Measurements from ENCODE around the gene RPL5. TPM values are rescaled to one million over a fixed set of nuclear protein-coding genes. Genes with fewer than 3 reads are reported as not detected.

RPL5 gene
- total and polyA plus RNA-seq, 9 of the 15 experiments (the other 6 are each of a cell fraction or from before 2014, with no cell fraction given), result 1,467 to 4,252 (median 2,454) TPM

DNA sequence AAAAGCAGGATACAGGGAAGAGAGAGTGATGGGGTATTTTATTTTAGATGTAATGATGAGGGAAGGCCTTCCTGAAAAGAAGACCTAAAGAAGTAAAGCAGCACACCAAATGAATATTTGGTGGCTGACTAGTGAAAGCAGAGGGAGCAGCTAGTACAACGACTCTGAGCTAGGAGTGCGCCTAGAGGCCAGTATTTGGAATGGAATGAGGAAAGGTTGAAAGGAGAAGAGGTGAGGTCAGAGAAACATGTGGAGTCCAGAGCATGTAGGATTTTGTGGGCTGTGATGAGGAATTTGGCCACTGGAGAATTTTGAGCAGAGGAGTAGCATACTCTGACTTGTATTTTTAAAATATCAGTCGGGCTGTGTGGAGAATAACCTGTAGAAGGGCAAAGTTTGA is 11.8 kb upstream of the RPL5 start:
- WGBS (ENCODE audit: insufficient coverage, low coverage, missing lambda C conversion rate), result 18% methylated on average over 3 of the region's 3 CpGs
- intact Hi-C loops (cut with micrococcal nuclease) (no loop called here), in situ Hi-C loops (cut with MboI) (no loop called here)
- no peaks in the 10 kb centered on the region for H3K36me3 ChIP-seq (ENCODE audit: control insufficient read depth, insufficient read depth, low read length)
- ChIA-PET CTCF (ENCODE audit: low intra/inter-chr PET ratio) (no interaction called here), POLR2A (interaction anchor here (3.4 kb wide), 1 partner anchor 12 kb away, joined by 12 read pairs; the partner anchor contains the start of gene RPL5)
- H3K4me1 ChIP-seq (replicated peaks in 1 of 2; ENCODE audit: control insufficient read depth in 2 of 2, insufficient read depth in 2 of 2, low read length in 2 of 2), result no peaks in the 10 kb centered on the region
- H3K9me1 ChIP-seq (ENCODE audit: control insufficient read depth, insufficient read depth, low read length), result no peaks in the 10 kb centered on the region
- H2AFZ ChIP-seq (ENCODE audit: low read depth, low read length), result peak overlapping the region; percentile 7; the same call in 1 of the 2 replicates
- no peaks in the 10 kb centered on the region for H3K79me2 ChIP-seq (ENCODE audit: control insufficient read depth, insufficient read depth, low read length)
- TF ChIP-seq, protein P1, sequence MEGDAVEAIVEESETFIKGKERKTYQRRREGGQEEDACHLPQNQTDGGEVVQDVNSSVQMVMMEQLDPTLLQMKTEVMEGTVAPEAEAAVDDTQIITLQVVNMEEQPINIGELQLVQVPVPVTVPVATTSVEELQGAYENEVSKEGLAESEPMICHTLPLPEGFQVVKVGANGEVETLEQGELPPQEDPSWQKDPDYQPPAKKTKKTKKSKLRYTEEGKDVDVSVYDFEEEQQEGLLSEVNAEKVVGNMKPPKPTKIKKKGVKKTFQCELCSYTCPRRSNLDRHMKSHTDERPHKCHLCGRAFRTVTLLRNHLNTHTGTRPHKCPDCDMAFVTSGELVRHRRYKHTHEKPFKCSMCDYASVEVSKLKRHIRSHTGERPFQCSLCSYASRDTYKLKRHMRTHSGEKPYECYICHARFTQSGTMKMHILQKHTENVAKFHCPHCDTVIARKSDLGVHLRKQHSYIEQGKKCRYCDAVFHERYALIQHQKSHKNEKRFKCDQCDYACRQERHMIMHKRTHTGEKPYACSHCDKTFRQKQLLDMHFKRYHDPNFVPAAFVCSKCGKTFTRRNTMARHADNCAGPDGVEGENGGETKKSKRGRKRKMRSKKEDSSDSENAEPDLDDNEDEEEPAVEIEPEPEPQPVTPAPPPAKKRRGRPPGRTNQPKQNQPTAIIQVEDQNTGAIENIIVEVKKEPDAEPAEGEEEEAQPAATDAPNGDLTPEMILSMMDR (IDR thresholded peaks at IDR 0.05 in 2 of 3, conservative IDR thresholded peaks at IDR 0.05 in 1 of 3; ENCODE audit: insufficient read depth in 2 of 3, low read depth in 1 of 3, low read length in 3 of 3), result peak in 2 of 3 experiments; percentile 10; a peak in 1 of 6 replicates
- no peak for TF ChIP-seq SIX5 (IDR thresholded peaks at IDR 0.05; ENCODE audit: borderline replicate concordance in 1 of 2, insufficient read depth in 1 of 2, low read depth in 1 of 2, low read length in 2 of 2)
- H3K9ac ChIP-seq (ENCODE audit: insufficient read depth in 1 of 2, low read depth in 2 of 2, low read length in 2 of 2), result no peak overlapping the region
- H3K27ac ChIP-seq (ENCODE audit: extremely low read depth, low read depth, low read length), result no peak overlapping the region
- no peak for FAIRE-seq
- DNase-seq (ENCODE audit: extremely low read depth in 1 of 4, low spot score in 3 of 4), result peak in 2 of 4 experiments; percentile 31 to 43
- peak; percentile 58 for ATAC-seq
- BruUV-seq (replicated peaks), result no TSS peak
- H3K4me2 ChIP-seq (ENCODE audit: insufficient read depth, low read length), result no peak overlapping the region
- no peaks in the 10 kb centered on the region for H3K27me3 ChIP-seq (ENCODE audit: control insufficient read depth in 2 of 2, insufficient read depth in 2 of 2, low read length in 2 of 2)
- no peak overlapping the region for H3K4me3 ChIP-seq
- H4K20me1 ChIP-seq (replicated peaks; ENCODE audit: control insufficient read depth, insufficient read depth, low read length), result no peaks in the 10 kb centered on the region
- no peaks in the 10 kb centered on the region for H3K9me3 ChIP-seq (replicated peaks; ENCODE audit: control insufficient read depth, insufficient read depth, low read depth, low read length)

GRCh38 chr1:92820551-92820950 is 11.3 kb upstream of the RPL5 start:
- H3K36me3 ChIP-seq (ENCODE audit: control insufficient read depth, insufficient read depth, low read length), result no peaks in the 10 kb centered on the region
- no peak overlapping the region for H3K9ac ChIP-seq (ENCODE audit: insufficient read depth in 1 of 2, low read depth in 2 of 2, low read length in 2 of 2)
- CTCF ChIA-PET (ENCODE audit: low intra/inter-chr PET ratio), result no interaction called here
- no peaks in the 10 kb centered on the region for H3K27me3 ChIP-seq (ENCODE audit: control insufficient read depth in 2 of 2, insufficient read depth in 2 of 2, low read length in 2 of 2)
- in situ Hi-C loops (cut with MboI) (no loop called here), intact Hi-C loops (cut with micrococcal nuclease) (no loop called here)
- H2AFZ ChIP-seq (ENCODE audit: low read depth, low read length), result no peak overlapping the region
- no peaks in the 10 kb centered on the region for H4K20me1 ChIP-seq (replicated peaks; ENCODE audit: control insufficient read depth, insufficient read depth, low read length)
- BruUV-seq (replicated peaks), result no TSS peak
- no peak for FAIRE-seq
- H3K79me2 ChIP-seq (ENCODE audit: control insufficient read depth, insufficient read depth, low read length), result no peaks in the 10 kb centered on the region
- DNase-seq (ENCODE audit: extremely low read depth in 1 of 4, low spot score in 3 of 4), result no peak
- no peaks in the 10 kb centered on the region for H3K4me1 ChIP-seq (replicated peaks in 1 of 2; ENCODE audit: control insufficient read depth in 2 of 2, insufficient read depth in 2 of 2, low read length in 2 of 2)
- no peak overlapping the region for H3K4me3 ChIP-seq
- no peaks in the 10 kb centered on the region for H3K9me1 ChIP-seq (ENCODE audit: control insufficient read depth, insufficient read depth, low read length)
- WGBS (ENCODE audit: insufficient coverage, low coverage, missing lambda C conversion rate), result 63% methylated on average over 3 of the region's 3 CpGs
- no peaks in the 10 kb centered on the region for H3K9me3 ChIP-seq (replicated peaks; ENCODE audit: control insufficient read depth, insufficient read depth, low read depth, low read length)
- no peak overlapping the region for H3K27ac ChIP-seq (ENCODE audit: extremely low read depth, low read depth, low read length)
- POLR2A ChIA-PET, result interaction anchor here (3.4 kb wide), 1 partner anchor 11 kb away, joined by 12 read pairs; the partner anchor contains the start of gene RPL5
- ATAC-seq, result no peak
- H3K4me2 ChIP-seq (ENCODE audit: insufficient read depth, low read length), result no peak overlapping the region
- TF ChIP-seq KAT8 (IDR thresholded peaks at IDR 0.05; ENCODE audit: low read depth) (no peak), ZNF586 (CRISPR knock-in tag; conservative IDR thresholded peaks at IDR 0.05) (no peak), KDM5B (IDR thresholded peaks at IDR 0.05; ENCODE audit: insufficient replicate concordance, low read depth, low read length) (no peak), ETV1 (tag; conservative IDR thresholded peaks at IDR 0.05; ENCODE audit: low read depth) (no peak), NKRF (IDR thresholded peaks at IDR 0.05; ENCODE audit: borderline replicate concordance) (no peak), FOXK1 (CRISPR knock-in tag; IDR thresholded peaks at IDR 0.05; ENCODE audit: borderline replicate concordance) (no peak), XRCC4 (IDR thresholded peaks at IDR 0.05; ENCODE audit: extremely low read depth, insufficient read depth, insufficient read length) (no peak), NR0B1 (IDR thresholded peaks at IDR 0.05; ENCODE audit: partially characterized antibody) (no peak)

Measured in K562 (cell line).